GM23338 (cell line): ENCODE results near the gene TAOK1. TPM values are rescaled to one million over a fixed set of nuclear protein-coding genes. Genes with fewer than 3 reads are reported as not detected.

Experiments
- ATAC-seq: fragments of 200-7000 bp; cut with Tn5 transposase; 3 replicates; pipeline ENCODE4 v1.9.1; 2020
- DNase-seq: peaks from one replicate; pipeline ENCODE4 v3.0.0-alpha.2; 2015; ENCODE audit warnings: low spot score
- H2AFZ ChIP-seq: fragments of 200-600 bp; sonication (generic); 2 replicates; pipeline ENCODE4 v1.8.0; 2016; ENCODE audit warnings: antibody characterized with exemption, mild to moderate bottlenecking, moderate library complexity
- H3F3A ChIP-seq: fragments of 200-600 bp; sonication (generic); replicated peaks from 2 replicates; pipeline ENCODE4 v1.8.0; 2017; ENCODE audit warnings: antibody characterized with exemption, mixed run types, low read depth
- H3K27ac ChIP-seq: fragments of 200-600 bp; sonication (generic); 2 replicates; pipeline ENCODE4 v1.6.1; 2016; ENCODE audit warnings: low read depth
- H3K27me3 ChIP-seq: fragments of 200-600 bp; sonication (generic); 2 replicates; pipeline ENCODE4 v1.8.0; 2016; ENCODE audit warnings: mild to moderate bottlenecking, mixed run types, moderate library complexity; ENCODE audit not compliant: insufficient read depth
- H3K36me3 ChIP-seq: fragments of 200-600 bp; sonication (generic); 2 replicates; pipeline ENCODE4 v1.8.0; 2016; ENCODE audit warnings: mild to moderate bottlenecking; ENCODE audit not compliant: insufficient read depth
- H3K4me1 ChIP-seq: fragments of 200-600 bp; sonication (generic); 2 replicates; pipeline ENCODE4 v1.8.0; 2016; ENCODE audit warnings: mild to moderate bottlenecking, moderate library complexity; ENCODE audit not compliant: insufficient read depth
- H3K4me2 ChIP-seq: fragments of 200-600 bp; sonication (generic); 2 replicates; pipeline ENCODE4 v1.7.1; 2017; ENCODE audit warnings: mixed run types
- H3K4me3 ChIP-seq: fragments of 200-600 bp; sonication (generic); 2 replicates; pipeline ENCODE4 v1.6.1; 2016; ENCODE audit warnings: mixed run types
- H3K79me2 ChIP-seq: fragments of 200-600 bp; sonication (generic); replicated peaks from 2 replicates; pipeline ENCODE4 v1.8.0; 2017; ENCODE audit warnings: mild to moderate bottlenecking; ENCODE audit not compliant: insufficient read depth
- H3K9me2 ChIP-seq: fragments of 200-600 bp; sonication (generic); 2 replicates; pipeline ENCODE4 v1.8.0; 2017; ENCODE audit not compliant: insufficient read depth
- H4K20me1 ChIP-seq: fragments of 200-600 bp; sonication (generic); replicated peaks from 2 replicates; pipeline ENCODE4 v1.8.0; 2017; ENCODE audit warnings: mild to moderate bottlenecking; ENCODE audit not compliant: insufficient read depth
- H3K27ac Mint-ChIP-seq: 2 replicates; pipeline ENCODE4 v1.8.0; 2020; ENCODE audit warnings: inconsistent platforms, mild to moderate bottlenecking, moderate library complexity, mixed read lengths
- H3K27me3 Mint-ChIP-seq: 3 replicates; pipeline ENCODE4 v1.8.0; 2022; ENCODE audit warnings: low read depth, mild to moderate bottlenecking, moderate library complexity, mixed read lengths, inconsistent platforms; ENCODE audit not compliant: insufficient read depth, poor library complexity
- H3K36me3 Mint-ChIP-seq: 3 replicates; pipeline ENCODE4 v1.8.0; 2021; ENCODE audit warnings: low read depth, mild to moderate bottlenecking, inconsistent platforms, moderate library complexity, mixed read lengths
- H3K4me1 Mint-ChIP-seq: 3 replicates; pipeline ENCODE4 v1.8.0; 2020; ENCODE audit warnings: mild to moderate bottlenecking, inconsistent platforms, mixed read lengths
- H3K4me3 Mint-ChIP-seq: 3 replicates; pipeline ENCODE4 v1.8.0; 2021; ENCODE audit warnings: moderate library complexity, mild to moderate bottlenecking, inconsistent platforms, mixed read lengths
- H3K9me3 Mint-ChIP-seq: 3 replicates; pipeline ENCODE4 v1.8.0; 2020; ENCODE audit warnings: moderate library complexity, mild to moderate bottlenecking, inconsistent platforms, mixed read lengths
- CREB1 ChIP-seq: fragments of 250-450 bp; sonication (Bioruptor Pico); IDR thresholded peaks from 2 replicates; pipeline ENCODE4 v1.5.0; 2020; ENCODE audit warnings: low read depth, mild to moderate bottlenecking, moderate library complexity
- EZH2phosphoT487 ChIP-seq: fragments of 200-600 bp; sonication (generic); IDR thresholded peaks from one replicate; pipeline ENCODE4 v1.8.1; 2018; ENCODE audit warnings: antibody characterized with exemption; ENCODE audit not compliant: unreplicated experiment
- NANOG ChIP-seq: IDR thresholded peaks from 2 replicates; pipeline ENCODE4 v1.6.1; 2016; ENCODE audit warnings: antibody characterized with exemption, borderline replicate concordance
- POLR2AphosphoS5 ChIP-seq: IDR thresholded peaks from 2 replicates; pipeline ENCODE4 v1.6.1; 2016; ENCODE audit warnings: antibody characterized with exemption, low read depth
- REST ChIP-seq: IDR thresholded peaks from one replicate; pipeline ENCODE4 v1.6.1; 2018; ENCODE audit warnings: antibody characterized with exemption; ENCODE audit not compliant: unreplicated experiment
- STAT1 ChIP-seq: IDR thresholded peaks from one replicate; pipeline ENCODE4 v1.6.1; 2016; ENCODE audit warnings: antibody characterized with exemption; ENCODE audit not compliant: unreplicated experiment
- polyA plus RNA-seq: library from polyadenylated mRNA; unstranded; fragments of >200 nt; fragmentation: Nextera tagmentation; extraction: Ambion mirVana; gene quantifications from 2 replicates; pipeline ENCODE4 v1.2.1, GENCODE V29; 2016
- total RNA-seq: library from RNA; depleted of rRNA; stranded (reverse); fragments of >200 nt; shearing (Covaris generic); gene quantifications from 2 replicates; pipeline ENCODE4 v1.2.3, GENCODE V29; 2014
- TF ChIP-seq, protein P1 (sequence below), 2 experiments: fragments of 200-600 bp in 1 of 2; sonication (generic) in 1 of 2; conservative IDR thresholded peaks; 2 replicates each; pipeline versions ENCODE4 v1.5.1 to v1.6.1; 2016 to 2017; ENCODE audit warnings: antibody characterized with exemption in 2 of 2, low read depth in 2 of 2, mild to moderate bottlenecking in 2 of 2, moderate library complexity in 1 of 2

The TAOK1 gene
- total and polyA plus RNA-seq, 2 experiments from 2014 or later: 19.4 to 69.8 TPM

- H3K4me2 ChIP-seq: peak overlapping the region; percentile 79
- peak; percentile 96 for DNase-seq
- H4K20me1 ChIP-seq: peaks cover 12% of the 10 kb centered on the region
- Mint-ChIP-seq H3K4me3 (peak overlapping the region; percentile 89), H3K27me3 (peaks cover 33% of the 10 kb centered on the region), H3K27ac (peak overlapping the region; percentile 80), H3K4me1 (peaks cover 47% of the 10 kb centered on the region), H3K9me3 (no peaks in the 10 kb centered on the region), H3K36me3 (no peaks in the 10 kb centered on the region; the same call in 2 of the 3 replicates)
- no peak for TF ChIP-seq NANOG
- TF ChIP-seq CREB1 (CRISPR knock-in tag): 0 out of 2 replicates have a peak, but pooled peaks have one; percentile 30
- TF ChIP-seq, protein P1, sequence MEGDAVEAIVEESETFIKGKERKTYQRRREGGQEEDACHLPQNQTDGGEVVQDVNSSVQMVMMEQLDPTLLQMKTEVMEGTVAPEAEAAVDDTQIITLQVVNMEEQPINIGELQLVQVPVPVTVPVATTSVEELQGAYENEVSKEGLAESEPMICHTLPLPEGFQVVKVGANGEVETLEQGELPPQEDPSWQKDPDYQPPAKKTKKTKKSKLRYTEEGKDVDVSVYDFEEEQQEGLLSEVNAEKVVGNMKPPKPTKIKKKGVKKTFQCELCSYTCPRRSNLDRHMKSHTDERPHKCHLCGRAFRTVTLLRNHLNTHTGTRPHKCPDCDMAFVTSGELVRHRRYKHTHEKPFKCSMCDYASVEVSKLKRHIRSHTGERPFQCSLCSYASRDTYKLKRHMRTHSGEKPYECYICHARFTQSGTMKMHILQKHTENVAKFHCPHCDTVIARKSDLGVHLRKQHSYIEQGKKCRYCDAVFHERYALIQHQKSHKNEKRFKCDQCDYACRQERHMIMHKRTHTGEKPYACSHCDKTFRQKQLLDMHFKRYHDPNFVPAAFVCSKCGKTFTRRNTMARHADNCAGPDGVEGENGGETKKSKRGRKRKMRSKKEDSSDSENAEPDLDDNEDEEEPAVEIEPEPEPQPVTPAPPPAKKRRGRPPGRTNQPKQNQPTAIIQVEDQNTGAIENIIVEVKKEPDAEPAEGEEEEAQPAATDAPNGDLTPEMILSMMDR (conservative IDR thresholded peaks at IDR 0.05; ENCODE audit: low read depth in 2 of 2): peak; percentile 89 to 98
- TF ChIP-seq POLR2AphosphoS5: peak; percentile 47
- H3K4me1 ChIP-seq: peaks cover 40% of the 10 kb centered on the region
- H2AFZ ChIP-seq: peak overlapping the region; percentile 99
- no peaks in the 10 kb centered on the region for H3K9me2 ChIP-seq
- H3K27me3 ChIP-seq: peaks cover 12% of the 10 kb centered on the region
- H3K36me3 ChIP-seq: no peaks in the 10 kb centered on the region
- peaks cover 23% of the 10 kb centered on the region for H3K79me2 ChIP-seq
- H3K4me3 ChIP-seq: peak overlapping the region; percentile 81
- H3K27ac ChIP-seq: no peak overlapping the region
- peak; percentile 52 for ATAC-seq
- H3F3A ChIP-seq: peaks cover 23% of the 10 kb centered on the region
These were observed 201.8 kb downstream of the TAOK1 start for GRCh38 chr17:29591737-29592608.

DNA sequence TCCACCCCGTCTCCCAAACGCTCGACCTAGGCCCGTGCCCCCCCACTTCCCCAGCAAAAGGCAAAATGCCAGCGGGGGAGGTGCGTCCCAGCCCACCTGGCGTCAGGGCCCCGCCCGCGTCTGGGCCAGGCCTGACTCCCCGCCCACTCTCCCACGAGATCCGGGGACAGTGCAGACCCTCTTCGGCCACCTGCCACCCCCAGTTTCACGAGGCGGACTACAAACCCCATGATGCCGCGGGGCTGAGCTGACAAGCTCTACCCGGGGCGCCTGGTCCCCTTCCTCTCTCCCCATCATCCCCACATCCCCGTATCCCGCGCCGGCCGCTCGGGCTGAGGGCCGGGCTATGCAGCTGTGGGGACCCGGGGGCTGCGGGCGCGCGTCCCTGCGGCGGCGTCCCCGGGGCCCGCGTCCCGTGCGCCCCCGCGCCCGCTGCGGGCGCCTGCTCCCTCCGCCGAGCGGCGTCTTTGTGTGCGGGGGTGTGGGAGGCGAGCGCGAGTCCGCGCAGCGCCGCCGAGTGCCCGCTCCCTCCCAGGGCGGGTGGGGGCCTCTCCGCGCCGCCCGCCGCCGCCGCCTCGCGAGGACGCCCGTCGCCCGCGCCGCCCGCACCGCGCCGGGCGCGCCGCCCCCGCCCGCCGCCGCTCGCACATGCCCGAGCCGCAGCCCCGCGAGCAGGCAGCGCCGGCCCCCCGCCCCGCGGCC is 202.8 kb downstream of the TAOK1 start, which contains the start of gene ANKRD13B:
TSS of gene ANKRD13B (plus strand) at position 283 of the 702 bp plus-strand sequence. CDS start 490 bp downstream, outside the sequence.
- peak within 1 kb of the TSS; percentile 86 for H3K4me3 ChIP-seq
- no peaks in the 10 kb centered on the region for H3K36me3 ChIP-seq
- H3K79me2 ChIP-seq: peaks cover 13% of the 10 kb centered on the region
- peaks cover 8% of the 10 kb centered on the region for H4K20me1 ChIP-seq
- no peak within 1 kb of the TSS for H3K27ac ChIP-seq
- H3K9me2 ChIP-seq: no peaks in the 10 kb centered on the region
- ATAC-seq (peak; percentile 0; the same call in 2 of the 3 replicates), DNase-seq (peak; percentile 83)
- peak within 1 kb of the TSS; percentile 90 for H3K4me2 ChIP-seq
- Mint-ChIP-seq H3K4me1 (peaks cover 48% of the 10 kb centered on the region), H3K4me3 (peak within 1 kb of the TSS; percentile 89), H3K27me3 (peaks cover 31% of the 10 kb centered on the region), H3K9me3 (no peaks in the 10 kb centered on the region), H3K36me3 (no peaks in the 10 kb centered on the region), H3K27ac (peak within 1 kb of the TSS; percentile 71; the same call in 1 of the 2 replicates)
- peaks cover 25% of the 10 kb centered on the region for H3F3A ChIP-seq
- H3K4me1 ChIP-seq: peaks cover 49% of the 10 kb centered on the region
- H2AFZ ChIP-seq: peak within 1 kb of the TSS; percentile 94
- peaks cover 12% of the 10 kb centered on the region for H3K27me3 ChIP-seq
- no peak for TF ChIP-seq EZH2phosphoT487
- no peak for TF ChIP-seq STAT1
- no peak for TF ChIP-seq REST
- TF ChIP-seq POLR2AphosphoS5: peak; percentile 41; the same call in 1 of the 2 replicates
- TF ChIP-seq NANOG: no peak
- TF ChIP-seq, protein P1 (conservative IDR thresholded peaks at IDR 0.05; ENCODE audit: low read depth in 2 of 2): no peak
